Sigmoid colon (tissue), 3 donors: ENCODE measurements around the gene SIM1.

Source experiments
- CTCF ChIP-seq, 4 experiments: fragments of 450-650 bp in 3 of 4; fragments of 200-600 bp in 1 of 4; IDR thresholded peaks; one replicate each; pipeline ENCODE4 v1.5.1; 2016 to 2019; ENCODE audit warnings: antibody characterized with exemption in 4 of 4, mild to moderate bottlenecking in 3 of 4, moderate library complexity in 2 of 4
- POLR2A ChIP-seq, 2 donors: fragments of 450-650 bp; IDR thresholded peaks; one replicate each; pipeline ENCODE4 v1.6.1; 2016; ENCODE audit warnings: antibody characterized with exemption in 2 of 2, mild to moderate bottlenecking in 2 of 2, moderate library complexity in 2 of 2

GRCh38 chr6:100432136-100432535 lies 32.6 kb downstream of the SIM1 start:
- TF ChIP-seq CTCF (IDR thresholded peaks at IDR 0.05) = no peak
- no peak for TF ChIP-seq POLR2A (IDR thresholded peaks at IDR 0.05)
